Stimulated activated CD4-positive, alpha-beta T cell treated with anti-CD3 and anti-CD28 coated beads, Interleukin-2, amount 100 ng/mL, for 4 hours (primary cell): ENCODE measurements around the gene TBC1D12.
A peak's percentile ranks its signal among the peaks of the same experiment; 100 is the strongest.
"Not testable (repeated sequence)": the region's sequence is repeated elsewhere in the genome, so short reads cannot be mapped to it uniquely, and the experiment has no call there.

Experiments used
- DNase-seq: peaks from one replicate; pipeline ENCODE4 v3.0.0-alpha.2; 2020; ENCODE audit warnings: low read depth

TBC1D12 gene

DNA sequence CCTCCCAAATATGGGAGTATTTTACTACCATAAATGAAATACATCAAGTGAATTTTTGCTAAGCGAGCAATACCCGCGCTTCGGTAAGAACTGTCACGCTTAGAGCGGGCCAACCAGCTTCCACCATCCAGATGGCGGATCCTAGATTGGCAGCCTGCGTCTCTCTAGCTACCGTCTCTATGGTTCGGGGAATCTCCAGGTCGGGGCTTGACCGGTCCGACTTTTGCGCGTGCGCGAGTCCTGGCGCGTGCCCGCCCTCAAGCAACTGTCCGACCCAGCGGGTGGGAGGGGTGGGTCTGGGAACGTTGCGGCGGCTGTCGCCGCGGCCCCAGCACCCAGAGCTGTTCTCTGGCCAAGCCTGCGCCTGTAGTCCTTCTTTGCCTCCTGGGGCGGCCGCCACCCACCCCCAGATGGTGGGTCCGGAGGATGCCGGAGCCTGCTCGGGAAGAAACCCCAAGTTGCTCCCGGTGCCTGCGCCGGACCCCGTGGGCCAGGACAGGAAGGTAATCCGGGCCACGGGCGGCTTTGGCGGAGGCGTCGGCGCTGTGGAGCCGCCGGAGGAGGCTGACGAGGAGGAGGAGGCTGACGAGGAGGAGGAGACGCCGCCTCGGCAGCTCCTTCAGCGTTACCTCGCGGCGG, at the start of gene TBC1D12:
TSS of gene TBC1D12 (plus strand) at position 338 of the 639 bp plus-strand sequence. CDS start at position 411, 73 bp downstream.
- no peak for DNase-seq

DNA sequence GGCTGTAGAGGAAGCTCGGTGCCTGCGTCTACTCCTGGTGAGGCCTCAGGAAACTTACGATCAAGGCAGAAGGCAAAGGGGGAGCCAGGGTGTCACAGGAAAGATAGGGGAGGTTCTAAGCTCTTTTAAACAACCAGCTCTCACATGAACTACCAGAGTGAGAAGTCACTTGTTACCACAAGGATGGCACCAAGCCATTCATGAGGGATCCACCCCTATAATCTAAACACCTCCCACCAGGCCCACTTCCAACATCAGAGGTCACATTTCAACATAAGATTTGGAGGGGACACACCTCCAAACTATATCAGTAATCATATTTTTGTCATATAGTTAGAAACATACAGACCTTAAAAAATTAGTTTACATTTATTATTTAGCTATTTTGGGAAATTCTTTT, 49.0 kb upstream of the TBC1D12 start:
- no peak for DNase-seq

DNA sequence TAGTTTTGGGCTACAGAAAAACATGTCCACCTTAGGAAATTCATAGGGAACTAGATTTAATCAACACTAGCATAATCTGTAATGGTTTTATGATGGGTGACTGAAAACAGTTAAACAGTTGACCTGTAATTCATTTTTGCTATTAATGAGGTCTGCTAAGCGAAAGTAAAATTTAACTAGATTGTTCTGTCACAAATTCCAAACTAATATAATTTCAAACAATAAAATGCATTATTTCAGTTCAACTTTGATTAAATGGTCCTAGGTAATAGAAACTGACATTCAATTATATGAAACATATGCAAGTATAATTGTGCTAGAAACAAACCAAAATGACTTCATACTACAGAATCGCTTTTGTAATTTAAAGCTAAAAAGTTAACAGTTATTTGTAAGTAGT, 46.5 kb upstream of the TBC1D12 start:
- no peak for DNase-seq

DNA sequence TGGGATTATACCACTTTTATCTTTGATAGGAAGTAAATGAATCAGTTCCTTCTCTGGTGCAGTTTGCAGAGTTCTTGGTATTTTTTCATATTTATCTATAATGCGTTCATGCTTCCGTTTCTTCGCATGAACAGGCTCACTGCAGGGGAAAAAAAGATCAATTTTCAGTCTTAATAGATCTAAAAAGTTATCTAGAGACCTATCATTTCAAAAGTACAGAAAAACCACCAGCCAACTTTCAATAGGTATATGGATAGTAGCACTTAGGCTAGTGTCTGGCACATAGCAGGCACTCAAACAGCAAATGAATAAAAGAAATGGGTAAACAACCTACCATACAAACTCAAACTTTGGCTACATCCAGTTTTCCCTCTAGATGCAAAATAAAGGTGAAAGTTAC, 45.1 kb upstream of the TBC1D12 start:
- DNase-seq, result no peak

DNA sequence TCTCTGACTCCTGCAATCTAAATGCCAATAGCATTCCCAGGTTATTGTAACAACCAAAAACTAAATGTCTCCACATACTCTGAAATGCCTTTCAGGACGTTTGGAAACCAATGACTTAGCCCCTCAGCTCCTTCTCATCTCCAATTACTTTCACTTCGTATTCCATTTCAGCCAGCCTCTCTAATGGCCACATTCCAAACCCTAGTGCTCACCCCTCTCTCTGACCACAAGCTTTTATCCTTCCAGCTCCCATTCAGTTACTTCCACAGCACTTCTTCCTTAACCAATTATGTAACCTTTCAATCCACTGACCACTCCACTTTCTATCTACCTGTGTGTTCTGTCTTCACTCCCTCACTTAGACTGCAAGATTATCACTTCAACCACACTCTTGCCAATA, 43.9 kb upstream of the TBC1D12 start:
- DNase-seq, result no peak

DNA sequence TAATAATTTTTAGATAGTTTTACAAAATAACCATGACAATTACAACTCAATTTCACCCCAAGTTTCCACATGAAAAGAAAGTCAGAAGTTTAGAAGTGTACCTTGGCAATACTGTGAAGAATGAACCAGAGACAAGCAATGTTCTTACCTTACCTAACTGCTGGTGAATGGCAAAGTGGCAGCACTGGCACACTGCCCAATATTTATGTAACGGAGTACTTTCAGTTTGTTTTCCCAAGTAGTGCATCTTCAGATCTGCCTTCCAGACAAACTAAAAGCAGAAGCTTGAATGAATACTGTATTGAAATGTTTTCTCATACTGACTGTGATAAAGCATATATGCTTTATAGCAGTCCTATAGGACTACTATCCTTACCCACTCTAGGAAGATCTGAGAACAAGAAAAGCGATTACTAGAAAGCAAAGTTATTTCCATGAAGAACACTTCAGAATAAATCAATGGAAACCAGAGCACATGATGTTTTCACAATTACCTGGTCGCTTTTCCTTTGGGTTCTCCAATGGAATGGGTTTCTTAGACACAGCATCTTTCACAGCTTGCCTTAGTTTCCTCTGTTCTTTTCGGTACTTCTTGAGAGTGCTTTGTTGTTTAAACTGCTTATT, 41.1 kb upstream of the TBC1D12 start:
- DNase-seq, result no peak

DNA sequence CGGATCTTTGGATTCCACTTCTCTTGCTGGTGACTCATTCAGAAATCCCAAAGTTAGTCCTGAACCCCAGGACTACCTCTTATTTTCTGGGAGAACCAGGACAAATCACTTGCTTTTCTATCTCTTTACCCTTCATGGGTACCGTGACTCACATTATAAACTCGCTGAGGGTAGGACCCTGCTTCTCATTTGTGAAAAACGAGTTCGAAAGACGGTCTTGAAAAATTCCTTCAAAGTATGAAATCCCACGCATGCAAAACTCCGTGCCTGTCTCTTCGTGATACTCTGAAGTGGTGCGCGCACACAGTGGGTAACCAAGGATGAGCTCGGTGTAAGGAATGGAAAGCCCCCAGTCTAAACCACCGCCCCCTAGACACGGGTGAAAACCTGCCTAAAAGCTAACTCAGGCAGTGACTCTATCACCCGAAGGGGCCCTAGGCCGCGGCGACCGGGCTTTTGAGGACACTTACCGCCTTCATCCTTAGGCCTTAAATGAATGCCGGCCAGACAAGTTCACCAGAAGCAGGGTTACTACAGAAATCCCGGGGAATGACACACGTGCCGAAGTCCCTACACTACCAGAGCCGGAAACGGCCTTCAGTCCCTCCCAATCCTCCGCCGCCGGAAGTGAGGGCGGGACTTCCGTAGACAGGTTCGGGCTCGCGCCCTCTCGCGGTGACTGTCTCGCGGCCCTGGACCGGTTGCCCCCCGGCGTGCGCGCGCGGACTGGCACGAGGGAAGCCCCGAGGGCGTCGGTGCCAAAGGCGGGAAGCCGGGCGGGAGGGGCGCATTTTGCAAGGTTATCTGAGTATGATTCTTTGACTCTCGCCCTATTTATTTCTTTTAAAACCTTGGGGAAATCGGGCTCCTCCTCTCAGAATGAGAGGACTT, 39.7 kb upstream of the TBC1D12 start, which contains the start of gene NOC3L:
TSS of gene NOC3L (minus strand) at position 580 of the 891 bp plus-strand sequence. CDS start at position 479, 101 bp downstream.
- peak; percentile 96 for DNase-seq

DNA sequence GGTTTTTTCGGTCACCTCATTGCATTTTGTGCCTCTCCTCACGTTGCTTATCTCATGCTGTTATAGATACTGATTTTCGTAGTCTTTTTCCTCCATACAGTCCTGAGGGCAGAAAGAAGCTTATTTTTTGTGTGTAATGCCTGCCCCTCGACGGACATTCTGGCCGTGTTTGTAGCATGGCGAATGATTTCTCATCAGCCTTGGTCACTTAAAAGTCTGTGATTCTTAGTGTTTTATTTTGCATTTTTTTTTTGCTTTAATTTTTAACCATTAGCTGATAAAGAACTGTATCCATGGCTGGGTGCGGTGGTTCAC, 39.1 kb upstream of the TBC1D12 start:
- no peak for DNase-seq

DNA sequence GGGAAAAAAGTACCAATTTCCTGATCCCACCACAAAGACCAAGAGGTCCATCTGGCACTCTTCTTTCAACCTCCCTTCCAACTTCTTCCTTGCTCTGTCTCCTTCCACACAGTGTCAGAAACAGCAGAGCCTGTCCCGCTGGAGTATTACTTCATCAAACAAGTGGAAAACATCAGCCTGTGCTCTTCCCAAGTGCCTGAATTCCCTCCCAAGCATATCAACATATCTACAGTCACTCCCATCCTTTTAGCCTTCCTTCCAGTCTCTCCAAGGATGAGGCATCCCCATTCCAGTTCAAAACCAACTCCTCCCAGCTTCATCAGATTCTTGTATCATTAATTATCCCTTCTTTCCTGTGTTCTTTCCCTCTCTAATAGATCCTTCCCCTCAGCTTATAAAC, 37.9 kb upstream of the TBC1D12 start:
- DNase-seq, result no peak

DNA sequence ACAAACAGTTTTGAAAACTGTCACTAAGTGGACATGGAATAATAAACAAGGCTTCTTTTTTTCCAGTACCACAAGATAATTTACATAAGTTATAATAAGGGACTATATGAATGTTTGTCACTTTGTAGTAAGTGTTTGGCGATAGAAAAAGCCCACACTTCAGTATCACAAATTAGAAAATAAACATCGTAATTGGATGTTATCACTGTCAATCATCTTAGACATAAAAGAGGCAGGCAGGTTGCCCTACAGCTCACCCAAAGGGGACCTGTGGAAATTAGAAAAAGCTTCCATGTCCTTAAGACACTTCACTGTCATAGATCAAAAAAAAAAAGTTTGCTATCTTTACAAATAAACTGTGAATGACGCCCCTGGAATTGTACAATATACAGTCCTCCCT, 36.0 kb upstream of the TBC1D12 start:
- no peak for DNase-seq

DNA sequence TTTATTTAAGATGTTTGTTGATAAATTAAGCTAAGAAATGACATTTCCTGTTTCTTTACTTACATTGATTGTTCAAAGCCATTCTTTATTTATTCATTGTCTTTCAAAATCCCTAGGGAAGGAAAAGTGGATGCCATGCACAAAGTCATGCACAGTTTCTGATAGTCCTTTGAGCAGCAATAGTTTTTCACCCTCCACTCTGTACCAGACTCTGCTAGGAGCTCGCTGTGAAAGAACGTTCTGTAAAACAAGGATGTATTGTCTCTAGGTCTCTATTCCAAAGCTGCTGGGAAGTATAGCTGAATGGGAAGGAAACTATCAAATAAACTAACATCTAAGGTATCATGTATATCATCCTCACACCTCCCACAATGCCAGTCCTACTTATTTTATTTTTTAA, 31.8 kb upstream of the TBC1D12 start:
- no peak for DNase-seq

DNA sequence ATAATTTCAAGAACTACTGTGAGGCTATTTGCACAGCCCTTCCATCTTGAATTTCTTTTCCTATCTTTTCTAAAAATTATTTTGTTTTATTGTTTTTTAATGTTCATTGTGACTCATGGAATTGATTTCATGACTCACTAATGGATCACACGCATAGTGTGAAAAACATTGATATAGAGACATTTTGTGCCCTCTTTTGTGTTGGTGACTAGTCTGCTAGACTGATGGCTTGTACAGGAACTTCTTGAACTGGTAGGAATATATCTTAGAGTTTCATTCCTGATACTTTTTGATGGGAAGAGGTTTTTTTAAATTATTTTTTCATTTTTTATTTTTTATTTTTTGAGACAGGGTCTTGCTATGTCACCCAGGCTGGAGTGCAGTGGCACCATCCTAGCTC, 27.0 kb upstream of the TBC1D12 start:
- DNase-seq, result no peak

DNA sequence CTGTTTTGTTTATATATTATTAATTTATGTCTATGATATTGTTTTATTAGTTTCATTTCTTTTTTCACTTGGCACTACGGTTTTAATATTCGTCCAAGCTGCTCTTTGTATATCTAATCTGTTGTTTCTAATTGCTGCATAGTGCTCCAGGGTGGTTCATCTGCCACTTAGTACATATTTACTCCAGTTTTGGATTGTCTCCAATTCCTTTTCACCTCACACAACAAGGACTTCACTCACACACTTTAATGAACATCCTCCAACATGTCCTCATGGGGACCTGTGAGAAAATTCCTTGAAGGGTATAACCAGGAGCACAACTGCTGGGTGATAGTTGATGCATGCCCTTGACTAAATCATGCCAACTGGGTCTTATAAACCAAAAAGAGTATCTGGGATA, 25.5 kb upstream of the TBC1D12 start:
- no peak for DNase-seq

DNA sequence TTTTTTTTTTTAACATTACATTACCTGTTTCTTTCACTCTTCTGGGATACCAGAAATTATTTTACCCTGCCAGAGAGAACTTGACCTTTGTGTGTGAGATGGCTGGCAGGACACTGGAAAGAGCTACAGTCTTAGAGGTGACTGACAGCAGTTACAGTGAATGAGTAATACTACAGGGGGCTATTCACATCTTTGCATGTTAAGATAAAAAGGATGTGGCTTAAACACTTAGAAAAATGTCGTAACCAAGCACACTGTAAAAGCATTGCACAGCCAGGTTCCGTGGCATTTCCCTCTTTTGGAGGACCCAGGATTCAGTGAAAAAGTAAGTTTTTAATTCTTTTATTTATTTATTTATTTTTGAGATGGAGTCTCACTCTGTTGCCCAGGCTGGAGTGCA, 18.8 kb upstream of the TBC1D12 start:
- no peak for DNase-seq

DNA sequence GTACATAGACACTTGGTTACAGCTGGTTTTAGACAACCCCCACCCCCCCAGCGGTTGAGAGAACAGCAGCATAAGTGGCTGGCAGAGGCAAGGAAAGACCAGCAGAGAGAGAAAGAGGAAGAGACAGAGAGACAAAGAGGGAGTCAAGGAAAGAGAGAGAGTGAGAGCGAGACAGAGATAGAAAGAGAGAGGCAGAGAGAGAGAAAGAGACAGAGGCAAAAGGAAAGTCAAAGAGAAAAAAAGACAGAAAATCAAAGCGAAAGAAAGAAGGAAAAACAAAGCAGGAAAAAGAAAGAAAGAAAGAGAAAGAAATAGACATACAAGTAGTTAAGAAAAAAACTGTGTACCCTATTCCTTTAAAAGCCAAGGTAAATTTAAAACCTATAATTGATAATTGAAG, 16.6 kb upstream of the TBC1D12 start:
- DNase-seq, result not testable (repeated sequence)

DNA sequence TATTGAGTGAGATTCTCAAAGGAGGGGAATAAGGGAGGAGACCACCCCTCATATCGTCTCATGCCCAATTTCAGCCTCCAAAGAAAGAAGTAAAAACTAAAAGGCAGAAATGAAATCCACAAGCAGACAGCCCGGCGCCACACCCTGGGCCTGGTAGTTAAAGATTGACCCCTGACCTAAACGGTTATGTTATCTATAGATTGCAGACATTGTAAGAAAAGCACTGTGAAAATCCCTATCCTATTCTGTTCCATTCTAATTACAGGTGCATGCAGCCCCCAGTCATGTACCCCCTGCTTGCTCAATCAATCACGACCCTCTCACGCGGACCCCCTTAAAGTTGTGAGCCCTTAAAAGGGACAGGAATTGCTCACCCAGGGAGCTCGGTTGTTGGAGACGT, 10.2 kb upstream of the TBC1D12 start:
- DNase-seq, result not testable (repeated sequence)

DNA sequence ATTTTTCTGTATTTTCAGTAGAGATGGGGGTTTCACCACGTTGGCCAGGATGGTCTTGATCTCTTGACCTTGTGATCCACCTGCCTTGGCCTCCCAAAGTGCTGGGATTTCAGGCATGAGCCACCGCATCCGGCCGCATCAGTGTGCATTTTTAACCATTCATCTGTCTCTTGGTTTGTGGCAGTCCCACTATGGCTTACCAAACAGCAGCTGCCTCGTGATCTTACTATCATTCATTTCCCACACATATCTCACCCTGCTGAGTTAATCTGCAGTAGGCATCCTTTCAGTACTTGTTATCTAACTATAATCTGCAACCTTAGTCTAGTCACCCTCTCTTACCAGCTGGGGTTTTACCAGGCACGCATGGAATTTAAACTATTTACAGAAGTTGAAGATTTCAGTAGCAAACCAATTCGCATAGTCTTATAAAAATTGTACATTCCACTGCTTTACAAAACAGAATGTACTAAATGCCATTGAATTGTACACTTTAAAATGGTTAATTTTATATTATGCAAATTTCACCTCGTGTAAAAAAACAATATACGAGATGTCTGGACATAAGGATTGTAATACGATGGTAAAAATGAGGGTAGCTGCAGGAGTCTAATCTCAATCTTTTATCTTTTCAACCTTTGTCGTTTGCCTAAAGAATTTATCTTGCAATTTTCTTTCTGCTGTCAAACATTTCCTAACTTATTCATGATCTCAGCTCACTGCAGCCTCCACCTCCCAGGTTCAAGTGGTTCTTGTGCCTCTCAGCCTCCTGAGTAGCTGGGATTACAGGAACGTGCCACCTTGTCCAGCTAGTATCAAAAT, 4.6 kb upstream of the TBC1D12 start:
- no peak for DNase-seq

DNA sequence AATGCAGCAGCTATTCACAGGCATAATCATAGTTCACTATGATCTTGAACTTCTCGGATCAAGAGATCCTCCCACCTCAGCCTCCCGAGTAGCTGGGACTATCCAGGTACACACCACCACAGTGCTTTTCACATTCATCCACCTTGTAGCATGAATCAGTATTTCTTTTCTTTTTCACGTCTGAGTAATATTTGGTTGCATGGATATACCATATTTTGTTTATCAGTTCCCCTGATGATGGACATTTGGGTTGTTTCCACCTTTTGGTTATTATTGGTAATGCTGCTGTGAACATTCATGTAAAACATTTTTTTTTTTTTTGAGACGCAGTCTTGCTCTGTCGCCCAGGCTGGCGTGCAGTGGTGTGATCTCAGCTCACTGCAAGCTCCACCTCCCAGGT, 3.6 kb upstream of the TBC1D12 start:
- no peak for DNase-seq

DNA sequence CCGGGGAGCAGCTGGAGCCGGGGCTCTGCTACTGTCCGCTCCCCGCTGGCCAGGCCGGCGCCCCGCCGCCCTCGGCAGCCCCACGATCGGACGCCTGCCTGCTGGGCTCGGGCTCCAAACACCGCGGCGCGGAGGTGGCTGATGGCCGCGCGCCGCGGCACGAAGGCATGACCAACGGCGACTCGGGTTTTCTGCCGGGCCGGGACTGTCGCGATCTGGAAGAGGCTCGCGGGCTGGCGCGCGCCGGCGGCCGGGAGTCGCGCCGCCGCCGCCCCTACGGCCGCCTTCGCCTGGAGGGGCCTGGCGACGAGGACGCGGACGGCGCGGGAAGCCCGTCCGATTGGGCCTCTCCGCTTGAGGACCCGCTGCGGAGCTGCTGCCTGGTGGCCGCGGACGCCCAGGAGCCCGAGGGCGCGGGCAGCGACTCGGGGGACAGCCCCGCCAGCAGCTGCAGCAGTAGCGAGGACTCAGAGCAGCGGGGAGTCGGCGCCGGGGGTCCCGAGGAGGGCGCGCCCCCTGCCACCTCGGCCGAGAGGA, 570 bp downstream of the TBC1D12 start:
- no peak for DNase-seq

DNA sequence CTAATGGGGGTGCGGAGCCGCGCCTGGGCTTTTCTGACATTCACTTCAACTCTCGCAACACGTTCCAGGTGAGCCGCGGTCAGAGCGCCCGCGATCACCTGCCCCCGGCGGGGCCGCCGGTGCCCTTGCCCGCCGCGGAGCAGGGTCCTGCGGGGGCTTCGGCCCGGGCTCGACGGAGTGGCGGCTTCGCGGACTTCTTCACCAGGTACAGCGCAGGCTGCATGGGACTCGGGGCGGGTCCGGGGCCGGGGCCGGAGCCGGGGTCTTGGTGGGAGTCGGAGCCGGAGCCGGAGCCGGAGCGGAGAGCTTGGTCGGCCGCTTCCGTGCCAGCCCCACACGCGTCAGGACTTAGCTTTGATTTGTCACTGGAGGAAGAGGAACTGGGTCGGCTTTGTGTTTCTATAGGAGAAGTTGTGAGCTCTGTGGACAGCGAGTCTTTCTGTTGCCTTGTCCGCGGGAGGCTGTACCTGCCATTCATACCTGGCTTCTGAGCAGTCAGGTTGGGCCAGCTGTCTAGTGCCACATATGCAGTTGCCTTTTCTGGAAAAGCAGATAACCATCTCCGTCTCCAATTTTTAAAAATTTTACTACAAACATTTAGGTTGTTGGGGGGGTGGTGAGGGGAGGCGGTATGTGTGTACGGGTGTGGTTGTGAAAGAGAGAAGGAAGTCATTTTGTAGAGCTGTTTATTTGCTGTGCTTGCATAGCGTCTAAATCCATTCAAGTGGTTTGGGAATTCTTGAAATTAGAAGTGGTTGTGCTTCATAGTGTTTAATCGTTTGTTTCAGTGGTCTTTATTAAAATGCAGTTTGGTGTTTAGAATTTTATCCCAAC, 1.3 kb downstream of the TBC1D12 start:
- DNase-seq, result no peak

DNA sequence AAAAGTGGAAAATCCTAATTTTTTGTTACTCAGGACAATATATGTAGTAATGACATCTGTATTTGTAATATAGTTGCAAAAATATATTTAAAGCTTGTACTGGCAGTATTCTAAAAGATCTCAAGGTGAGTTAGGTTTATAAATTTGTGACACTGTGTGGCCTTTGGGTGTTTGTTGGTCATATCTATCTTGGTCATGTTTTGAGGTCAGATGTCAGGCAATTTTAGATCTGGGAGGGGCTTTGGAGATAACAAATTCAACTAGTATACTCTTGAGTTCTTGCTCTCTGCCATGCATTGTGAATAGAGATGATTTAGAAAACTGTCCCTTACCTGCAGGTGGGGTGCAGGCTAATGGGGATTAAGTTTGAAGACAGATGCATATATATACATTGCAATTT, 3.1 kb downstream of the TBC1D12 start:
- DNase-seq, result no peak
